Measurements from ENCODE around the gene NCL.

Gene NCL

GRCh38 chr2:231463698-231464575 lies at the start of gene NCL:
NCL (minus strand) TSS chr2:231464484; CDS start chr2:231464353, 131 bp downstream.
- peak within 1 kb of the TSS; percentile 95 for H3K4me3 ChIP-seq (replicated peaks; ENCODE audit: low read depth, low read length)
- no peak for TF ChIP-seq CTCF (IDR thresholded peaks at IDR 0.05; ENCODE audit: low read depth, low read length, missing control alignments)
- peak; percentile 87 for DNase-seq (ENCODE audit: extremely low read depth, low read depth)

- no peak for DNase-seq (ENCODE audit: extremely low read depth, low read depth)
- TF ChIP-seq CTCF (IDR thresholded peaks at IDR 0.05; ENCODE audit: low read depth, low read length, missing control alignments) = no peak
Observed at GRCh38 chr2:231513746-231514224, 49.5 kb upstream of the NCL start.

DNA sequence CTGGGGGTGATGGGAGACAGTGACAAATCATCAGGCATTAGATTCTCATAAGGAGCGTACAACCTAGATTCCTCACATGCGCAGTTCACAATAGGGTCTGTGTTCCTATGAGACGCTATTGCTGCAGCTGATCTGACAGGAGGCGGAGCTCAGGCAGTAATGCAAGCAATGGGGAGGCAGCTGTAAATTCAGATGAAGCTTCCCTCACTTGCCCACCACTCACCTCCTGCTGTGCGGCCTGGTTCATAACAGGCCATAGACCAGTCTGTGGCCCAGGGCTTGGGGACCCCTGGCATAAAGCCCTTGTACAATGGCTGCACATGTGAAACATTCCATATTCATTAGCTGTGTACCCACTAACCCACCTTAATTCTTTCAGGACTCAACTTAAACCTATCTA lies 47.9 kb upstream of the NCL start:
- no peak for DNase-seq (ENCODE audit: extremely low read depth, low read depth)
- no peak overlapping the region for H3K4me3 ChIP-seq (replicated peaks; ENCODE audit: low read depth, low read length)
- no peak for TF ChIP-seq CTCF (IDR thresholded peaks at IDR 0.05; ENCODE audit: low read depth, low read length, missing control alignments)

More at GRCh38 chr2:231513746-231514224, 49.5 kb upstream of the NCL start:
- H3K4me3 ChIP-seq (replicated peaks; ENCODE audit: low read depth, low read length) = peak overlapping the region; percentile 64

DNA sequence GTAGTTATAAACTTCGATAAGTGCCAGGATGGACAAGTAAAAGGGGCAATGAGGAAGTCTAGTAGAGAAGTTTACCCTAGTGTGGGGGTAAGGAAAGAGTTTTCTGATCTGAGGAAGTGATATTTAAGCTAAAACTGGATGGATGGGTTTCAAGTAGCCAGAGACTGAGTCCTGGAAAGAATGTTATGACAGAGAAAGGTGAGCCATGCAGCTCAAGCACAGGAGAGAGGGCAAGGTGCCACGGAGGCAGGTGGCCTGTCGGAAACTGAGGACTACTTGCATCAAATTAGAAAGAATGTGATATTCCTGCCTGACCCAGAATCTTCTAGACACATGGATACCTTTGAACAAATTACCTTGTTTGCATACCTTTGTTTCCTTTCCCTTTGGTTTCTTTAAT lies 39.5 kb upstream of the NCL start:
- TF ChIP-seq CTCF (IDR thresholded peaks at IDR 0.05; ENCODE audit: low read depth, low read length, missing control alignments) = no peak
- DNase-seq (ENCODE audit: extremely low read depth, low read depth) = no peak
- no peak overlapping the region for H3K4me3 ChIP-seq (replicated peaks; ENCODE audit: low read depth, low read length)

- no peak overlapping the region for H3K4me3 ChIP-seq (replicated peaks; ENCODE audit: low read depth, low read length)
- no peak for DNase-seq (ENCODE audit: extremely low read depth, low read depth)
- TF ChIP-seq CTCF (IDR thresholded peaks at IDR 0.05; ENCODE audit: low read depth, low read length, missing control alignments) = no peak
Observed at GRCh38 chr2:231502596-231502995, 38.3 kb upstream of the NCL start.

DNA sequence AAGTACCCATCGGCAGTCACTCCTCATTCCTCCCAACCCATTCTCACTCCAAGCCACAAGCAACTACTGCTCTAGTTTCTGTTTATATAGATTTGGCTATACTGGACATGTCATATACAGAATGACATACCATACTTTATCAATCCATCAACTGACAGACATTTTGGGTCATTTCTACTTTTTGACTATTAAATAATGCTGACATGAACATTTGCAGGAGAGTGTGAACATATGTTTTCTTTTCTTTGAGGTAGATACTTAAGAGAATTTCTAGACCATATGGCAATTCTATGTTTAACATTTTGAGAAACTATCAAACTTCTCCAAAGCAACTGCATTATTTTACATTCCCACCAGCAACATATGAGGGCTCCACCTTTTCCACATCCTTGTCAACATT lies 33.4 kb upstream of the NCL start:
- H3K4me3 ChIP-seq (replicated peaks; ENCODE audit: low read depth, low read length) = no peak overlapping the region
- TF ChIP-seq CTCF (IDR thresholded peaks at IDR 0.05; ENCODE audit: low read depth, low read length, missing control alignments) = no peak
- DNase-seq (ENCODE audit: extremely low read depth, low read depth) = no peak

All from HFF-Myc (cell line).